ENCODE results near the gene DIS3L. TPM values are rescaled to one million over a fixed set of nuclear protein-coding genes. Genes with fewer than 3 reads are reported as not detected.

DIS3L gene
- total and polyA plus RNA-seq, 2 of the 4 experiments (the other 2 are of a cell fraction), result 5.1 to 14.5 TPM

- Histone ChIP-seq H2AK5ac (ENCODE audit: low read depth, low read length) (no peak overlapping the region), H3K4me1 (ENCODE audit: control insufficient read depth, insufficient read depth, low read length) (peaks cover 6% of the 10 kb centered on the region; the same call in 1 of the 2 replicates), H3K4ac (ENCODE audit: low read depth, low read length) (no peak overlapping the region), H3K9me1 (ENCODE audit: insufficient read depth, low read length) (no peaks in the 10 kb centered on the region), H3K9ac (ENCODE audit: low read depth, low read length) (no peak overlapping the region), H4K20me1 (ENCODE audit: insufficient read depth, low read length) (no peaks in the 10 kb centered on the region), H3K36me3 (ENCODE audit: control insufficient read depth, insufficient read depth, low read length) (no peaks in the 10 kb centered on the region), H3K4me2 (ENCODE audit: low read depth, low read length) (no peak overlapping the region), H3K23ac (ENCODE audit: low read depth, low read length) (no peak overlapping the region), H2BK120ac (ENCODE audit: low read depth, low read length) (no peak overlapping the region), H3K18ac (ENCODE audit: low read depth, low read length) (no peak overlapping the region), H2BK20ac (ENCODE audit: low read depth, low read length) (no peak overlapping the region), H2BK5ac (ENCODE audit: low read depth, low read length, poor library complexity, severe bottlenecking) (no peak overlapping the region), H3K79me1 (ENCODE audit: low read depth in 1 of 2, low read length in 2 of 2) (no peaks in the 10 kb centered on the region), H4K5ac (ENCODE audit: low read depth, low read length) (no peak overlapping the region), H3K27ac (ENCODE audit: insufficient read depth, low read length) (no peak overlapping the region), H4K91ac (ENCODE audit: insufficient read depth, low read depth, low read length) (no peak overlapping the region), H3K27me3 (ENCODE audit: control insufficient read depth, insufficient read depth, low read length) (peaks cover 75% of the 10 kb centered on the region), H2BK15ac (ENCODE audit: low read depth, low read length) (no peak overlapping the region), H2AK9ac (replicated peaks; ENCODE audit: low read depth, low read length, poor library complexity) (no peak overlapping the region), H3K4me3 (ENCODE audit: insufficient read depth, low read depth, low read length) (no peak overlapping the region), H3K9me3 (ENCODE audit: control insufficient read depth, insufficient read depth, low read length) (no peaks in the 10 kb centered on the region), H3K14ac (replicated peaks; ENCODE audit: low read depth, low read length) (no peak overlapping the region), H3K56ac (ENCODE audit: extremely low read depth, insufficient read depth, low read length) (no peak overlapping the region), H2AFZ (replicated peaks; ENCODE audit: low read length, poor library complexity) (no peak overlapping the region), H4K8ac (ENCODE audit: low read depth in 2 of 2, low read length in 2 of 2) (no peak overlapping the region)
- DNase-seq, result no peak
- no CpG with 5 or more reads among the region's 3 CpGs for WGBS, 2 experiments (ENCODE audit: extremely low coverage in 2 of 2, insufficient read length in 1 of 2)
- in situ Hi-C loops (cut with MboI; ENCODE audit: low sequenced_read_pairs), result no loop called here
- dilution Hi-C loops (cut with HindIII; ENCODE audit: low sequenced_read_pairs, unreplicated experiment), result no loop called here
- no peak for ATAC-seq (ENCODE audit: low read depth)
- BruUV-seq (replicated peaks), result no TSS peak
- no peak for TF ChIP-seq FOS (IDR thresholded peaks at IDR 0.05; ENCODE audit: low read depth, low read length)
- intact Hi-C loops (cut with micrococcal nuclease), result no loop called here
- ChIA-PET CTCF (no interaction called here), POLR2A (ENCODE audit: unreplicated experiment) (no interaction called here)
Measured at GRCh38 chr15:66256692-66257091, 36.7 kb upstream of the DIS3L start.

Measured in IMR-90 (cell line).